Measurements from ENCODE around the gene NNAT.

DNA sequence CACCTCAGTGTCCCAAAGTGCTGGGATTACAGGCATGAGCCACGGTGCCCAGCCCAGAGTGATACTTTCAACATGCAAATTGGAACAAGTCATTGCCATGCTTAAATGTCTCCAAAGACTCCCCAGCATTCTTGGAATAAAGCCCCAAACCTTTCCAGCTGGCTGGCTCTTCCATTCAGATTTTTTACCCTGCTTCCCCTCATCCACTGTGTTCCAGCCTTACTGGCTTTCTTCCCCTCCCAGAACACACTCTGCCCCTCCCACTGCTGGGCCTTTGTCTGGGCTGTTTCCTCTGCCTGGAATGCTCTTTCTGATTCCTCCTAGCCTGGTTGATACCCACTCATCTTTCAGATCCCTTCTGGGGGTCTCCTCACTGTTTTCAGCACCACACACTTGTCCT, 40.1 kb upstream of the NNAT start:
- TF ChIP-seq, protein P1, sequence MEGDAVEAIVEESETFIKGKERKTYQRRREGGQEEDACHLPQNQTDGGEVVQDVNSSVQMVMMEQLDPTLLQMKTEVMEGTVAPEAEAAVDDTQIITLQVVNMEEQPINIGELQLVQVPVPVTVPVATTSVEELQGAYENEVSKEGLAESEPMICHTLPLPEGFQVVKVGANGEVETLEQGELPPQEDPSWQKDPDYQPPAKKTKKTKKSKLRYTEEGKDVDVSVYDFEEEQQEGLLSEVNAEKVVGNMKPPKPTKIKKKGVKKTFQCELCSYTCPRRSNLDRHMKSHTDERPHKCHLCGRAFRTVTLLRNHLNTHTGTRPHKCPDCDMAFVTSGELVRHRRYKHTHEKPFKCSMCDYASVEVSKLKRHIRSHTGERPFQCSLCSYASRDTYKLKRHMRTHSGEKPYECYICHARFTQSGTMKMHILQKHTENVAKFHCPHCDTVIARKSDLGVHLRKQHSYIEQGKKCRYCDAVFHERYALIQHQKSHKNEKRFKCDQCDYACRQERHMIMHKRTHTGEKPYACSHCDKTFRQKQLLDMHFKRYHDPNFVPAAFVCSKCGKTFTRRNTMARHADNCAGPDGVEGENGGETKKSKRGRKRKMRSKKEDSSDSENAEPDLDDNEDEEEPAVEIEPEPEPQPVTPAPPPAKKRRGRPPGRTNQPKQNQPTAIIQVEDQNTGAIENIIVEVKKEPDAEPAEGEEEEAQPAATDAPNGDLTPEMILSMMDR (IDR thresholded peaks at IDR 0.05) = no peak
- TF ChIP-seq EZH2 (IDR thresholded peaks at IDR 0.05; ENCODE audit: borderline replicate concordance, insufficient read depth, low read depth, low read length, poor library complexity, severe bottlenecking) = no peak

All from B cell (primary cell).